Mucosa of descending colon (tissue), 3 donors: ENCODE results near the gene PSMB2. TPM values are rescaled to one million over a fixed set of nuclear protein-coding genes. Genes with fewer than 3 reads are reported as not detected.
A peak's percentile ranks its signal among the peaks of the same experiment; 100 is the strongest.

ENCODE experiments used
- ATAC-seq: fragments of 200-7000 bp; cut with Tn5 transposase; one replicate; pipeline ENCODE4 v1.9.1; 2020; ENCODE audit warnings: mild to moderate bottlenecking, moderate library complexity
- DNase-seq, 3 donors: peaks; one replicate each; pipeline ENCODE4 v3.0.0-alpha.2; 2020
- H3K36me3 ChIP-seq: fragments of 200-600 bp; one replicate; pipeline ENCODE4 v1.8.0; 2021; ENCODE audit warnings: low read depth, mild to moderate bottlenecking
- H3K4me1 ChIP-seq: fragments of 200-600 bp; one replicate; pipeline ENCODE4 v1.8.0; 2021; ENCODE audit warnings: low read depth, mild to moderate bottlenecking
- H3K4me3 ChIP-seq: fragments of 200-600 bp; one replicate; pipeline ENCODE4 v1.8.0; 2021; ENCODE audit warnings: mild to moderate bottlenecking
- H3K9me3 ChIP-seq: fragments of 200-600 bp; one replicate; pipeline ENCODE4 v1.8.0; 2021; ENCODE audit warnings: mild to moderate bottlenecking
- CTCF ChIP-seq: fragments of 200-600 bp; IDR thresholded peaks from one replicate; pipeline ENCODE4 v1.8.0; 2022; ENCODE audit warnings: antibody characterized with exemption, mild to moderate bottlenecking
- intact Hi-C, 2 donors: fragments of 100-400 bp; cut with DNase I in 1 of 2; cut with micrococcal nuclease in 1 of 2; formaldehyde crosslinking; loops; one replicate each; pipeline versions ENCODE4 v1.11.0 to v1.11.1; 2022; cut with DNase I, micrococcal nuclease
- total RNA-seq, 3 donors: library from RNA; stranded (reverse); fragmentation: NEBNext Ultra II Directional in 2 of 3; extraction: Animal tissue kit (Norgen Biotek cat#: 25700) in 2 of 3; gene quantifications; one replicate each; pipeline versions ENCODE4 v1.2.1 to v1.2.4, GENCODE V29; 2021 to 2023
- donor health status: DM: no; HTN: no; CAD: no; lungs with moderate emphysema.
- donor health status: DM: no; HTN: no; CAD: no.
- donor health status: DM: no; HTN: yes; CAD: no.

The PSMB2 gene
- total RNA-seq, 3 donors from 2014 or later, result 34.8 to 62.9 (median 39.7) TPM

- H3K4me1 ChIP-seq, result no peaks in the 10 kb centered on the region
- no peak overlapping the region for H3K4me3 ChIP-seq
- intact Hi-C loops, result no loop called here
- H3K9me3 ChIP-seq, result no peaks in the 10 kb centered on the region
- no peak for ATAC-seq
- H3K36me3 ChIP-seq, result no peaks in the 10 kb centered on the region
- DNase-seq, result no peak
- TF ChIP-seq CTCF, result no peak
These were observed 47.1 kb downstream of the PSMB2 start for GRCh38 chr1:35594005-35594760.

DNA sequence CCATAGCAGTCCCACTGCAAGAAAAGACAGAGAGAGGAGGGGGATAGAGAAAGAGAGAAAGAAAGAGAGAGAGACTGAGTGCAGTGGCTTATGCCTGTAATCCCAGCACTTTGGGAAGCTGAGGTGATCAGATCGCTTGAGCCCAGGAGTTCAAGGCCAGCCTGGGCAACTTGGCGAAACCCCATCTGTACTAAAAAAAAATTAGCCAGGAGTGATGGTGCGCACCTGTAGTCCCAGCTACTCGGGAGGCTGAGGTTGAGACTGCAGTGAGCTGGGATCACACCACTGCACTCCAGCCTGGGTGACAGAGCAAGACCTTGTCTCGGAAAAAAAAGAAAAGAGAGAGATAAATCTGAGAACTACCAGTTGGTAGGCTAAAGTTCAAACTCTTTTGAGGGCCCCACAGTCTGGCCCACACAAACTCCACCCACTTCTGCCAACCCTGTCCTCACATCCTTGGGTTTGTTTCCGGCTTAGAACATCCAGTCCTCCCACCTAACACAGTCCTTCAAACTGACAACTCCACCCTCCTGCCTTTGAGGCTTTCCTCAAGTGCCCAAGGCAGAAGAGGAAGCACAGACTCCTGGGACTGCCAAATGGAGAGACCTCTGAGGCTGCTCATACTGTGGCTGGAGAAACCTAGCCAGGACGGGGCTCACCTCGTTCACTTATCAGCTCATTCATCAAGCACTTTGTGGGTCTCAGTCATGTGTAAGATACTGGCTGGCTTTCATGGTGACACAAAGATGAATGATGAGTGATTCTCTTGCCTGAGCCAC is 48.1 kb downstream of the PSMB2 start:
- Histone ChIP-seq H3K4me3 (no peak overlapping the region), H3K9me3 (no peaks in the 10 kb centered on the region), H3K4me1 (no peaks in the 10 kb centered on the region), H3K36me3 (no peaks in the 10 kb centered on the region)
- TF ChIP-seq CTCF, result no peak
- DNase-seq, result no peak
- peak; percentile 28 for ATAC-seq
- intact Hi-C loops, result no loop called here

- H3K4me1 ChIP-seq, result no peaks in the 10 kb centered on the region
- ATAC-seq (no peak), DNase-seq (no peak)
- TF ChIP-seq CTCF, result no peak
- no peaks in the 10 kb centered on the region for H3K36me3 ChIP-seq
- H3K4me3 ChIP-seq, result no peak overlapping the region
- no peaks in the 10 kb centered on the region for H3K9me3 ChIP-seq
- intact Hi-C loops, result no loop called here
These were observed 50.1 kb downstream of the PSMB2 start for GRCh38 chr1:35591211-35591610.

GRCh38 chr1:35590476-35591040 is 50.8 kb downstream of the PSMB2 start:
- H3K36me3 ChIP-seq, result no peaks in the 10 kb centered on the region
- no peaks in the 10 kb centered on the region for H3K9me3 ChIP-seq
- TF ChIP-seq CTCF, result no peak
- DNase-seq (no peak), ATAC-seq (no peak)
- H3K4me3 ChIP-seq, result no peak overlapping the region
- H3K4me1 ChIP-seq, result no peaks in the 10 kb centered on the region
- intact Hi-C loops, result no loop called here

GRCh38 chr1:35589516-35590427 is 51.6 kb downstream of the PSMB2 start:
- ATAC-seq (no peak), DNase-seq (no peak)
- intact Hi-C loops, result no loop called here
- TF ChIP-seq CTCF, result no peak
- Histone ChIP-seq H3K4me1 (no peaks in the 10 kb centered on the region), H3K9me3 (no peaks in the 10 kb centered on the region), H3K36me3 (no peaks in the 10 kb centered on the region), H3K4me3 (no peak overlapping the region)
